ENCODE measurements around the gene BDP1. TPM values are rescaled to one million over a fixed set of nuclear protein-coding genes. Genes with fewer than 3 reads are reported as not detected.

Gene BDP1
- total RNA-seq, 4 donors from 2014 or later: 8.1 to 19.4 (median 14.2) TPM

DNA sequence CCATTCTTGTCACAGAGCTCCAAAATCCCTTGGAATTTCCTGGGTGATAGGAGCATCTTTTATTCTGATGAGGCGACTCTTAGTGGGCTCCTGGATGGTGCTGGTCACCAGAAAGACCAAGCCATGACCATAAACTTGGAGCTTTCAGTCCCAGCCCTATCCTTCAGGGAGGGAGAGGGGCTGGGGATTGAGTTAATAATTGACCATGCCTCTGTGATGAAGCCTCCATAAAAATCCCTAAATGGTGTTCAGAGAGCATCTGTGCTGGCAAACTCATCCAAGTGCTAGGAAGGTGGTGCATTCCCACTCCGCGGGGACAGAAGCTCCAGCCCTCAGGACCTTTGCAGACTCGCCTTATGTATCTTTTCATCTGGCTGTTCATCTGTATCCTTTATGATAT is 160.4 kb downstream of the BDP1 start:
- Histone ChIP-seq H3K9me3 (no peaks in the 10 kb centered on the region), H3K36me3 (peaks cover 0 to 8% of the 10 kb centered on the region in 2 donors), H3K27ac (no peak overlapping the region), H3K4me1 (no peaks in the 10 kb centered on the region), H3K4me3 (no peak overlapping the region), H3K27me3 (no peaks in the 10 kb centered on the region)
- TF ChIP-seq, protein P1, sequence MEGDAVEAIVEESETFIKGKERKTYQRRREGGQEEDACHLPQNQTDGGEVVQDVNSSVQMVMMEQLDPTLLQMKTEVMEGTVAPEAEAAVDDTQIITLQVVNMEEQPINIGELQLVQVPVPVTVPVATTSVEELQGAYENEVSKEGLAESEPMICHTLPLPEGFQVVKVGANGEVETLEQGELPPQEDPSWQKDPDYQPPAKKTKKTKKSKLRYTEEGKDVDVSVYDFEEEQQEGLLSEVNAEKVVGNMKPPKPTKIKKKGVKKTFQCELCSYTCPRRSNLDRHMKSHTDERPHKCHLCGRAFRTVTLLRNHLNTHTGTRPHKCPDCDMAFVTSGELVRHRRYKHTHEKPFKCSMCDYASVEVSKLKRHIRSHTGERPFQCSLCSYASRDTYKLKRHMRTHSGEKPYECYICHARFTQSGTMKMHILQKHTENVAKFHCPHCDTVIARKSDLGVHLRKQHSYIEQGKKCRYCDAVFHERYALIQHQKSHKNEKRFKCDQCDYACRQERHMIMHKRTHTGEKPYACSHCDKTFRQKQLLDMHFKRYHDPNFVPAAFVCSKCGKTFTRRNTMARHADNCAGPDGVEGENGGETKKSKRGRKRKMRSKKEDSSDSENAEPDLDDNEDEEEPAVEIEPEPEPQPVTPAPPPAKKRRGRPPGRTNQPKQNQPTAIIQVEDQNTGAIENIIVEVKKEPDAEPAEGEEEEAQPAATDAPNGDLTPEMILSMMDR (IDR thresholded peaks at IDR 0.05 in 4 of 5, conservative IDR thresholded peaks at IDR 0.05 in 1 of 5): no peak
- TF ChIP-seq POLR2A (IDR thresholded peaks at IDR 0.05): no peak
- in situ Hi-C loops (cut with MboI; ENCODE audit: low sequenced_read_pairs in 4 of 4): no loop called here
- ATAC-seq: no peak
- intact Hi-C loops (cut with DNase I; ENCODE audit: low total_unique reads): no loop called here
- no peak for DNase-seq

Other genes starting within 250 kb of the BDP1 start
- gene MCCC2, start 131.7 kb downstream of the BDP1 start, total RNA-seq: 10 to 100 TPM; 41.4 to 51.4 (median 46.9) TPM